HG03280 (cell line): ENCODE measurements around the gene ZNF710.
A peak's percentile ranks its signal among the peaks of the same experiment; 100 is the strongest.

Source experiments
- ATAC-seq: cut with Tn5 transposase; IDR thresholded peaks from one replicate; pipeline ENCODE4 v1.9.1; 2021; ENCODE audit warnings: mild to moderate bottlenecking, moderate library complexity; ENCODE audit not compliant: unreplicated experiment

The ZNF710 gene

GRCh38 chr15:90016721-90017120 lies 15.6 kb downstream of the ZNF710 start:
- no peak for ATAC-seq

DNA sequence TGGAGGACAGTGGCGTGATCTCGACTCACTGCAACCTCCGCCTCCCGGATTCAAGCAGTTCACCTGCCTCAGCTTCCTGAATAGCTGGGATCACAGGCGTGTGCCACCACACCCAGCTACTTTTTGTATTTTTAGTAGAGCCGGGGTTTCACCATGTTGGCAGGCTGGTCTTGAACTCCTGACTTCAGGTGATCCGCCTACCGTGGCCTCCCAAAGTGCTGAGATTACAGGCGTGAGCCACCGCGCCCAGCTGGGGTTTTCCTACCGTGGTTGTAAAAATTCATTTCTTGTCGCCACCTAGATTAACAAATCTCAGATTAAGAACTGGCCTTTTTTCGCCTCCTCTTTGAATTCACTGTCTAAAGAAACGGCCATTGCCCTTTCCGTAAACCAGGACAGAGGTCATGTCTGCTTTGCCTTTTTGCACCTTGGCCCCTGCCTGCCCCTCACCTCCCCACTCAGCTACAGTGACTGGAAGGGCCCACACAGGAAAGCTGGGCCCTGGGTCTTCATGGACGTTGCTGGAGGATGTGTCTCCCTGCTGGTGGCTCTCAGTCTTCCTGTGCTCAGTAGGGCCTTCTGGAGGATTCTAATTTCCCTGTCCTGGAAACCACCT lies 17.2 kb downstream of the ZNF710 start:
- ATAC-seq = no peak

- no peak for ATAC-seq
These were observed 18.5 kb downstream of the ZNF710 start for GRCh38 chr15:90019611-90020010.

DNA sequence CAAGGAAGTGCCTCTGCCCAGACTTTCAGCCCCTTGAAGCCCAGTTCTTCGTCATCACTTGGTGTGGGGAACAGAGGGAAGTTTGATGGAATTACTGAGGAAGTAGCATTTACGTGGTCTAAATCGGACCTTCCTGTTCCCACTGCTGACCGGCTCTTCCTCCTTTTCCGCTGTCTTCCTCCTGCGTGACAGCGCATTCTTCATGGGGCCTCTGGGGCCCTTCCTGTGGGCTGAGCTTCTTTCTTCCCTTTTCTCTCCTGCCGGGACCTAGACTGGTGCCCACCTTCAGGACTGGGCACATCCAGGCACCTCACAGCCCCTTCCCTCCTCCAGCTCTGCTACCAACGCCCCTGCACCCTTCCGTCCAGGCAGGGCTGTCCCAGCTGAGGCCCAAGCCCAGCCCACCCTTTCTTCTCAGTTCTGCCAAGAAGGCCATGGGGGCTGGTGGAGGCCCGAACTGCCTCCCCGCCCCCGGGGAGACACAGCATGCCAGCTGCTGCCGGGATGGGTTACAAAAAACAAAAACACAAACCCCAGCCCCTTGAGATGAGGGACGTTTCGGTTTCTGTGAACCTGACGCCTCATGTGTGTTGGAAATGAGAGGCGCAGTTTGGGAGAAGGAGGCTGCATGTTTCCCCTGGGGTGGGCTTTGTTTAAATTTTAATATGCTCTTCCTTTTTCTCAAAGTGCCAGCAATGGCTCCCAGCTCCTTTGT lies 19.1 kb downstream of the ZNF710 start:
- no peak for ATAC-seq

DNA sequence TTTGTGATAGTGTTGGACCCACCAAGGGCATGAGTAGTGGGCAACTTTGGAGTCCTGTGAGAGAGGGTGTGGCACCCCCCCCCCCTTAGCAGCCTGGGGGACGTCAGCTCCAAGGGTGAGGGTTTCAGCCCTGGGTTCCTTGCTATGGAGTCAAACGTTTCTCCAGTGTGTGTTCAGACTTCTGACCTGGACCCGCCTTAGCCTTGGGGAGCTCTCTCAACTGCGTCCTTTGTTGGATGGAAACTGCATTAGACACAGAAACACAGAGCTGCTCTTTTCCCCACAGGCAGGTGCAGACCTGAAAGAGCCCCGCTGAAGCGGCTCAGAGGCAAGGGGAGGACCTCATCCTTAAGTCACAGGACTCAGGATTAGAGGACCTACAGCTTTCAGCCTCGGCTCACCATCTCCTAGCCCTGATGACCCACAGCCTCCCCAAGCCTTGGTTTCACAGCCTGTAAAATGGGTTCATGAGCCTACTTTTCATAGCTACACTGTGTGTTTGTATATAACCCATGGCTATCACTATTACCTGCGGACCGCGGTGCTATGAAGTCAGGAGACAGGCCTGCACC lies 19.9 kb downstream of the ZNF710 start:
- no peak for ATAC-seq

- ATAC-seq = no peak
These were observed 21.2 kb downstream of the ZNF710 start for GRCh38 chr15:90022345-90022744.

GRCh38 chr15:90022905-90023700 lies 22.0 kb downstream of the ZNF710 start:
- no peak for ATAC-seq

DNA sequence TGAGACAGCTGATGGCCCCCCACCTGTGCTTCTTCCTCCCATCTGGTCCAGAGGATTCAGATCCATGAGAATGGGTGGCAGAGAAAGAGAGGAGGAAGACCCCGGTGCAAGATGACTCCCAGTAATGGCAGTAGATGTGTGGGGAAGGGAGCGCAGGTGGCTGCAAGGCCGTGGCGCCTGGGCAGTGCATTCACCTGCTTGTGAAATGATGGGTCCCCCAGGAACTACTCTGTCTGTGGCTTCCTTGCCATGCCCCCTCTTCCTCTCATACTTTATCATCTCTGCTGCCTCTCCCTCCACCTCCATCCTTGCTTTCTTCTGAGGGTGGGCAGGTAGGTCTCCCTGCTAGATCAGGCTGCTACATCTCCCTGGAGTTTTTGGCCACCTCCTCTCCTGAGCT lies 23.3 kb downstream of the ZNF710 start:
- ATAC-seq = no peak

DNA sequence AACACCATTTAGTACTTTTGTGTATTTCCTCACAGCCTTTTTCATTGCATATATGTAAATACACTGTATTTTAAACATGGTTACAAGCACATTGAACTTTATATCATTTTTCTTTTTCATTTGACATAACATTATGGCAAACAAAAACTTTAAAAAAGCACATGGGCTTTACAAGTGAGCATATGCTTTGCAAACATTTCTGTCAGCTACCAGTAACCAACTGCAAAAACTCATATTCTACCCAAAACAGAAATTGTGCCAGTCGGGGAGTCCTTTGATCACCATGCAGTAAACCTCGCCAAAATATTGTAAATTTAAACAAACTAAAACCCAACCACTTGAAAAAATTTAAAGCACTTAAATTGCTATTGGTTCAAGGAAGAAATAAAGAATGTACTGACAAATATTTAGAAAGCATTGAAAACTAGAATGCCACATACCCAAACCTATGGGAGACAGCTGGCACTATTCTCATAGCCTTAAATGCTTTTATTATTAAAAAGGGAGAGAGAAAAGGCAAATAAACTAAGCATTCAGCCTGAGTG lies 24.4 kb downstream of the ZNF710 start:
- ATAC-seq = no peak

DNA sequence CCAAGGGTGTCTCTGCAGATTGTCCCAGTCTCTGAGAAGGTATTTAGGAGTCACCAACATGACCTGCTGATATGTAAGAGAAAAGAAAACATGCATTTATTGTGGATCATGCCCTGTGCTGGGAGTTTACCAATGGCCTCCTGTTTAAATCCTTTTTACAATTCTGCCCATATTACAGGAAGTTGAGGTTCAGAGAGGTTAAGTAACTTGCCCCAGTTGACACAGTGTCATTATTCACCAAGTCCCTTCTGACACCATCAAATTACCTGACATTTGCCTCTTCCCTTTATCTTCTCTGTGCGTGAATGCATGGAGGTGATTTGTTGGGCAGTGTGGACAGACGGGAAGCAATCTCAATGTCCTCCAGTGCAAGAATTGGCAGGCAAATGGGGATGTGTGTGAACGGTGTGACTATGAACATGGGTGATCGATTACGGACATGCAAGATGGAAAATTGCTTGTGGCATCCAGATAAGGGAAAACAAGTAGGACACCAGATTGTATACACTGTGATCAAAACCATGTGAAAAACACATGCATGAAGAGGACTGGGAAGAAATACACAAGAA lies 27.3 kb downstream of the ZNF710 start:
- no peak for ATAC-seq

DNA sequence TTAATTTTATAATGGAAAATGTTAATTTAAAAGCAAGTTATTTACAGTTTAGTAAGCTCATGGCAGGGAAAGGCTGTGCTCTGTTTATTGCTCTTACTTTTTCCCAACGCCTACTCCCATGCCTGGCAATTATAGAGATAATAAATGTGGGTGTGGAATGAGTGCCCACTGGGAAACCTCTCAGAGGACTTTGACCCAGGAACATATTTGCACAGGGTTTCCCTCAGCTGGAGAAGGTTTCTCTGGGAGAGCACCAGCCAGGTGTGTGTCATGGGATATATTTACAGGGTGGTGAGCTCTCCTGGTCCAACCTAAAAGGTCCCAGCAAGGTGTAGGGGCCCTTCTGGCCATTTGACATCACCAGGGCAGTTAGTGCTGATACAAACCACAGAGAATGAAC lies 27.9 kb downstream of the ZNF710 start:
- no peak for ATAC-seq

GRCh38 chr15:90030376-90030775 lies 29.3 kb downstream of the ZNF710 start:
- no peak for ATAC-seq

- peak; percentile 84 for ATAC-seq
These were observed 30.2 kb downstream of the ZNF710 start for GRCh38 chr15:90031231-90031791.

DNA sequence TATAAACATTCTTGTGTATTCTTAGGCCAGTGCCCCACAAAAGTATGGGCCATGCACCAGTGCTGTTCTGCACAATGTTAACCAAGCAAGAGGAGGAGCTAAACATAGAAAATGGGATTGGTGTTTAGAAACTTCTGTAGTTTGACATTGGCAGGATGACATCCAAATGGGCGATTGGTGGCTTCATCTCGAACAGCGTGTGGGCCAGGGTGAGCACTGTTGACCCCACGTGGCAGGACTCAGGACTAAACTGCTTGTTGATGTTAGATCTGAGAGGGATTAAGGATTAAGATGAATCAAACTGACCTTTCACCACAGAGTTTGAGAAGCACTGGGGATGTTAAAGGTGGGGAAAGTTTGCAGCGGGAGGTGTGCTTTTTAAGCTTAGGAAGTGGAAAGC lies 31.9 kb downstream of the ZNF710 start:
- no peak for ATAC-seq

- ATAC-seq = no peak
These were observed 32.3 kb downstream of the ZNF710 start for GRCh38 chr15:90033448-90033847.

DNA sequence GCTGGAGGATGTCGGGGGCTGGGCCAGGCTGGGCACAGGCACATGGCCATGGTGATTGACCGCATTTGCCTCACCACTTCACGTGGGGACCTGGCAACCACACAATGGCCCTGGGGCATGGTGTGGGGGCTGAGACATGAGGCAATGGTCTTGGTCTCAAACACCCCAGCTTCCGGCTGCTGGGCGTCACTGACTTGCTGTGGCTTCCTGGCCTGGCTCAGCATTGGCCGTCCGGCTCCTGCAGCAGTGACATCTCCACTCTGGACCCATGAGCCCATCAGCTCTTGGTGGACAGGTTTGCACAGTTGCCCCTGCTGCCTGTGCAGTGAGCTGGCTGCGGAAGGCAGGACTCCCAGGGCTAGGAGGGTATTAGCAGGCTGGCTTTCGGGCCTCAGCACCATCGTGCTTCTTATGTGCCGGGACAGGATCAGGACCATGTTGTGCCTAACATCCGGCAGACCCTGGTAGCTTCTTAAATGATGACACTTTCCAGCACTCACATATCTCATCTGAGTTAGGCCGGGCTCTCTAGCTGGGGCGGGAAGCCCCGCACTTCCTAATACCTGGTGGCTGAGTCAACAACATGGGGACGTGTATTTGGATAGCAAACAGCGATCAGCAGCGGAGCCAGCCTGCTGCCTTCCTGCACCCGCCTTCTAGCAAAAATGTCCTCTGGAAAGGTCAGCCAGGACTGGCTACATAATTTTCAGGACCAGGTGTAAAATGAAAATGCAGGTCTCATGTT lies 34.1 kb downstream of the ZNF710 start:
- no peak for ATAC-seq

GRCh38 chr15:90035840-90036230 lies 34.7 kb downstream of the ZNF710 start:
- ATAC-seq = no peak

DNA sequence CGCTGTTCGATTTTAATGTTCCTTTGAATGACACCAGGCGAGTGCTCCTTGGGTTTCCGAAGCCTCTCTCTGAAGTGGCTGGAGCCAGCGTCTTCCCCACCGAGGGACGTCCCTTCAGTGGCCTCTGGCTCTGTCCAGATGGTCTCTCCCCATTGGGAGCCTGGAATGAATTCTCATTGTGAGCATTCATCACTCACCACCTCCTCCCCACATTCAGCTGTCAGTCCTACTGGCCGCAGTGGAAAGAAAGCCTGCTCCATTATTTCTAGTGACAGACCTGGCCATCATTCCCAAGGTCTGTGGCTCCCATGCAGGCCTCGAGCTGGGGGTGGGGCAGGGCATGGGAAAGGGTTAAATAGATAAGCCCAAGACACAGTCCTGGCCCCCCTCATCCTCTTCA lies 35.2 kb downstream of the ZNF710 start:
- no peak for ATAC-seq

DNA sequence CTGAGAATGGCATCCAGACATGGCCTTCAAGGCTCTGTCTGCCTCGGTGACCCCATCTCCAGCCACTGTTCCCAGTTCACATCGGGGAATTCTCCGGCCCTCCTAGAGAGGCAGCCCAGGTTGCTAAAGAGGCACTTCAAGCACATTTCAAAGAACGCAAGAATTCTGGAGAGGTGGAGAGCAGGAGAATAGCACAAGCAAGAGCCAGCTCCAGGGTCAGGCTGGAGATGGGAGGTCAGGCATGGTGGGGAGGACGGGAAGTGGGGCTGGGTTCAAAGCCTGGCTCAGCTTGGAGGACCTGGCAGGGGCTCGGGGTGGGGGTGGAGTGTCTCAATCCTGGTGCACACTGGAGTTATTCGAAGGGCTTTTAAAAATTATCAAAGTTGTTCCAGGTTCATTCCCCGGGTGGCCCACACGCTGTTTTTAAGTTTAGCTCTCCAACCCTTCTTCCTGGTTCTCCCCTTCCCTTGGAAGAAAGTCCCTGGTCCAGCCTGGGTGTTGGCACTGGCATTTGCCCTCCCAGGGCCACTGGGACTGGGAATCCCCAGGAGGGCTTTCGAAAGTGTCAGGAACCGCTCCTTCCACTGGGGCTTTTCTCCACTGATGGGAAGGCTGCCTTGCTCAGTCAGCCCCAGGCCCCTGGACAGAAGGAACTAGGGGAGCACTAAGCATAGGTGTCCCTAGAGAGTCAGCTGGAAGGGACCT lies 35.8 kb downstream of the ZNF710 start:
- ATAC-seq = no peak

DNA sequence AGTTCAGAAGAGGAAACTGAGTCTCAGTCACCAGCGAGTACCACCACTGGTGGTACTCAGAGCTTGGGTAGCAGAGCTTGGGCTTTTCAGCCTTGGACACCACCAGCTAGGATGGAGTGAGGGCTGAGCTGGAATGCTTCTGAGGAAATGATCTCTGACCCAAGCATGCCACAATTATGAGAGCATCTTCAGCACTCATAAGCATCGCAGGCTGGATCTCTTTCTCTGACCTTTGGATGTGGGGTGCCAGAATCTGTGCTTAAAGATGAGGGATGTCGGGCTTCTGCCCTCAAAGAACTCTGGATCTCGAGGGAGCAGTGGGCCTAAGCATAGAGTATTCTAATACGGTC lies 36.4 kb downstream of the ZNF710 start:
- ATAC-seq = no peak
